Bronchial epithelial cell (primary cell): ENCODE data around the gene UQCRFS1. TPM values are rescaled to one million over a fixed set of nuclear protein-coding genes. Genes with fewer than 3 reads are reported as not detected.
A peak's percentile ranks its signal among the peaks of the same experiment; 100 is the strongest.
"Not testable (repeated sequence)": the region's sequence is repeated elsewhere in the genome, so short reads cannot be mapped to it uniquely, and the experiment has no call there.

Source experiments
- DNase-seq: peaks from one replicate; pipeline ENCODE4 v3.0.0-alpha.2; 2010; ENCODE audit warnings: low read depth
- FAIRE-seq: peaks from 2 replicates; lab custom pipeline; 2011; peaks lifted over from hg19 to GRCh38; lab: Jason Lieb, UNC
- H3K27me3 ChIP-seq: 2 replicates; pipeline ENCODE4 v1.5.1; 2011; ENCODE audit warnings: low read length; ENCODE audit not compliant: control insufficient read depth, insufficient read depth
- H3K36me3 ChIP-seq: 2 replicates; pipeline ENCODE4 v1.5.1; 2011; ENCODE audit warnings: low read length; ENCODE audit not compliant: control insufficient read depth, insufficient read depth
- H3K4me3 ChIP-seq: 2 replicates; pipeline ENCODE4 v1.5.1; 2011; ENCODE audit warnings: mild to moderate bottlenecking, low read depth, low read length, control low read depth
- total RNA-seq: library from RNA; depleted of rRNA; stranded (reverse); fragments of >200 nt; gene quantifications from 2 replicates; pipeline ENCODE4 v1.2.1, GENCODE V29; 2014
- TF ChIP-seq, protein P1 (sequence below): IDR thresholded peaks from 2 replicates; pipeline ENCODE4 v1.5.1; 2011; ENCODE audit warnings: mild to moderate bottlenecking, moderate library complexity, low read length, control low read depth, inconsistent platforms; ENCODE audit not compliant: insufficient read depth, severe bottlenecking

Gene UQCRFS1
- total RNA-seq, 1 donor from 2014 or later: 26.1 TPM

GRCh38 chr19:29232315-29232852 is 19.4 kb upstream of the UQCRFS1 start:
- Histone ChIP-seq H3K27me3 (no peaks in the 10 kb centered on the region), H3K36me3 (no peaks in the 10 kb centered on the region), H3K4me3 (no peak overlapping the region)
- TF ChIP-seq, protein P1, sequence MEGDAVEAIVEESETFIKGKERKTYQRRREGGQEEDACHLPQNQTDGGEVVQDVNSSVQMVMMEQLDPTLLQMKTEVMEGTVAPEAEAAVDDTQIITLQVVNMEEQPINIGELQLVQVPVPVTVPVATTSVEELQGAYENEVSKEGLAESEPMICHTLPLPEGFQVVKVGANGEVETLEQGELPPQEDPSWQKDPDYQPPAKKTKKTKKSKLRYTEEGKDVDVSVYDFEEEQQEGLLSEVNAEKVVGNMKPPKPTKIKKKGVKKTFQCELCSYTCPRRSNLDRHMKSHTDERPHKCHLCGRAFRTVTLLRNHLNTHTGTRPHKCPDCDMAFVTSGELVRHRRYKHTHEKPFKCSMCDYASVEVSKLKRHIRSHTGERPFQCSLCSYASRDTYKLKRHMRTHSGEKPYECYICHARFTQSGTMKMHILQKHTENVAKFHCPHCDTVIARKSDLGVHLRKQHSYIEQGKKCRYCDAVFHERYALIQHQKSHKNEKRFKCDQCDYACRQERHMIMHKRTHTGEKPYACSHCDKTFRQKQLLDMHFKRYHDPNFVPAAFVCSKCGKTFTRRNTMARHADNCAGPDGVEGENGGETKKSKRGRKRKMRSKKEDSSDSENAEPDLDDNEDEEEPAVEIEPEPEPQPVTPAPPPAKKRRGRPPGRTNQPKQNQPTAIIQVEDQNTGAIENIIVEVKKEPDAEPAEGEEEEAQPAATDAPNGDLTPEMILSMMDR: no peak
- FAIRE-seq: peak; percentile 64
- no peak for DNase-seq

GRCh38 chr19:29231306-29231705 is 18.4 kb upstream of the UQCRFS1 start:
- not testable (repeated sequence) for H3K4me3 ChIP-seq, FAIRE-seq, H3K27me3 ChIP-seq, DNase-seq, H3K36me3 ChIP-seq

DNA sequence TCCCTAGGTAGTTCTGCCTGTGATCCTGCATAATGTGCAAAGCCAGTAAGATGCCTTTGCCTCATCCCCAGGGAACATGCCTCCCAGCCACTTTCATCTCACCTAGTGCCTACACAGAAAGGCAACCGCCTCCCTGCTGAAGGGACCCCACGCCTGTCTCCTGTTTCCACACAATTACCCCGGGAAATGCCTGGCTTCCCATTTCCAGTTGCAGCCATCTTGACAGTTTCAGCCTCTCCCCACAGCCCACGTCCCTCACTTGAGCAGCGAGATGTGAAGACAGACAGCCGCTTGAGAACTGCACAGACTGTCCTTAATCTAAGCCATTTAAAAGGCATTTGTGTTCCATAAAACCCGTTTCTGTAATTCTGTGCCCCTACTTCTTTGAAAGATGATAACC is 4.7 kb upstream of the UQCRFS1 start:
- Histone ChIP-seq H3K27me3 (no peaks in the 10 kb centered on the region), H3K36me3 (no peaks in the 10 kb centered on the region), H3K4me3 (no peak overlapping the region)
- TF ChIP-seq, protein P1: no peak
- DNase-seq: no peak
- no peak for FAIRE-seq

DNA sequence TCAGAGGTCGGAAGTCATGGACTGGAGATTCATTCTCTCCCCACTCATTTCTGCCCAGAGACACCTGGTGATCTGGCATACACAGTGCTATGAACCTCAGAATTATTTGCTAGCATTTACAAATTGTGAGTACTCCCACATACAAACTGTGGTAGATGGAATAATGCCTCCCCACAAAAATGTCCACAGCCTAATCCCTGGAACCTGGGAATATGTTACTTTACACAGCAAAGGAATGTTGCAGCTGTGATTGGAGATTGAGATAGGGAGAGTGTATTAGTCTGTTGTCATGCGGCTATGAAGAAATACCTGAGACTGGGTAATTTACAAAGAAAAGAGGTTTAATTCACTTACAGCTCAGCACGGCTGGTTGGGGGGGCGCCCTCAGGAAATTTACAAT is 3.1 kb upstream of the UQCRFS1 start:
- TF ChIP-seq, protein P1: no peak
- no peak for FAIRE-seq

GRCh38 chr19:29215322-29215845 is 2.4 kb upstream of the UQCRFS1 start:
- Histone ChIP-seq H3K36me3 (no peaks in the 10 kb centered on the region), H3K27me3 (no peaks in the 10 kb centered on the region), H3K4me3 (no peak overlapping the region)
- TF ChIP-seq, protein P1: no peak
- DNase-seq (no peak), FAIRE-seq (no peak)

More for the DNA sequence above, 3.1 kb upstream of the UQCRFS1 start:
- DNase-seq: no peak
- Histone ChIP-seq H3K4me3 (no peak overlapping the region), H3K36me3 (no peaks in the 10 kb centered on the region), H3K27me3 (no peaks in the 10 kb centered on the region)

DNA sequence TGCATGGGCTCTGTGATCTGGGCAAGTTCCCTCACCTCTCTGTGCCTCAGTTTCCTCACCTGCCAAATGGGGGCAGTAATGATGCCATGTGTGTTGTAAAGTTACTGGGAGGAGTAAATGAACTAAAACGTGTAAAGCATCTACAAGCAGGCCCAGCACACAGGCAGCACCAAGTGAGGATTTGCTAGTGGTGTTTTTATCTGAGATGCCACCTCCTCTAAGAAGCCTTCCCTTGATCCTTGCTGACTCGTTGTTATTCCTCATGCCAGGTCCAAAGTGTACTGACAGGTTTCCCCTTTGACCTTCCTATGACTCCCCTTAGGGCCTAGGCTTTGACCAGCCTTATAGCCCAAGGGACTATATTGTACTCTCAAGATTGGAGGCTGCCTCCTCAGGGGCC is 1.5 kb upstream of the UQCRFS1 start:
- Histone ChIP-seq H3K27me3 (no peaks in the 10 kb centered on the region), H3K36me3 (no peaks in the 10 kb centered on the region), H3K4me3 (no peak overlapping the region)
- TF ChIP-seq, protein P1: no peak
- DNase-seq (no peak), FAIRE-seq (no peak)
